Measurements from ENCODE around the gene KRT4. TPM values are rescaled to one million over a fixed set of nuclear protein-coding genes. Genes with fewer than 3 reads are reported as not detected.

Gene KRT4
- total and polyA plus RNA-seq, 2 donors from 2014 or later: 0.15 TPM; not detected in 1

GRCh38 chr12:52844386-52844785, 30.5 kb upstream of the KRT4 start:
- Histone ChIP-seq H3K9me3 (ENCODE audit: control insufficient read depth in 2 of 3, insufficient read depth in 1 of 3, low read length in 3 of 3) (no peaks in the 10 kb centered on the region), H3K27ac (ENCODE audit: low read depth in 2 of 2, low read length in 2 of 2) (no peak overlapping the region), H3K4me3 (ENCODE audit: low read length in 3 of 3) (no peak overlapping the region), H3K36me3 (ENCODE audit: control insufficient read depth in 2 of 3, insufficient read depth in 3 of 3, low read length in 3 of 3) (no peaks in the 10 kb centered on the region), H3K4me1 (ENCODE audit: control insufficient read depth in 2 of 3, insufficient read depth in 2 of 3, low read depth in 1 of 3, low read length in 3 of 3) (no peaks in the 10 kb centered on the region), H3K27me3 (ENCODE audit: control insufficient read depth, insufficient read depth, low read length) (no peaks in the 10 kb centered on the region), H3K9ac (ENCODE audit: low read length in 3 of 3) (no peak overlapping the region)
- FAIRE-seq: no peak
- intact Hi-C loops (cut with DNase I): no loop called here
- TF ChIP-seq CTCF (IDR thresholded peaks at IDR 0.05; ENCODE audit: borderline replicate concordance, extremely low read depth, insufficient read depth): no peak
- DNase-seq: peak in 1 of 5 donors; percentile 43

GRCh38 chr12:52839436-52840105, 25.7 kb upstream of the KRT4 start:
- H3K9ac ChIP-seq (ENCODE audit: low read length in 3 of 3): no peak overlapping the region
- no peak overlapping the region for H3K27ac ChIP-seq (ENCODE audit: low read depth in 2 of 2, low read length in 2 of 2)
- H3K4me3 ChIP-seq (ENCODE audit: low read length in 3 of 3): no peak overlapping the region
- H3K9me3 ChIP-seq (ENCODE audit: control insufficient read depth in 2 of 3, insufficient read depth in 1 of 3, low read length in 3 of 3): no peaks in the 10 kb centered on the region
- FAIRE-seq: no peak
- intact Hi-C loops (cut with DNase I): no loop called here
- no peaks in the 10 kb centered on the region for H3K4me1 ChIP-seq (ENCODE audit: control insufficient read depth in 2 of 3, insufficient read depth in 2 of 3, low read depth in 1 of 3, low read length in 3 of 3)
- TF ChIP-seq CTCF (IDR thresholded peaks at IDR 0.05; ENCODE audit: borderline replicate concordance, extremely low read depth, insufficient read depth): no peak
- no peaks in the 10 kb centered on the region for H3K27me3 ChIP-seq (ENCODE audit: control insufficient read depth, insufficient read depth, low read length)
- no peaks in the 10 kb centered on the region for H3K36me3 ChIP-seq (ENCODE audit: control insufficient read depth in 2 of 3, insufficient read depth in 3 of 3, low read length in 3 of 3)
- DNase-seq: no peak

GRCh38 chr12:52838609-52839435, 24.9 kb upstream of the KRT4 start:
- Histone ChIP-seq H3K27ac (ENCODE audit: low read depth in 2 of 2, low read length in 2 of 2) (no peak overlapping the region), H3K27me3 (ENCODE audit: control insufficient read depth, insufficient read depth, low read length) (no peaks in the 10 kb centered on the region), H3K36me3 (ENCODE audit: control insufficient read depth in 2 of 3, insufficient read depth in 3 of 3, low read length in 3 of 3) (no peaks in the 10 kb centered on the region), H3K4me1 (ENCODE audit: control insufficient read depth in 2 of 3, insufficient read depth in 2 of 3, low read depth in 1 of 3, low read length in 3 of 3) (no peaks in the 10 kb centered on the region), H3K9me3 (ENCODE audit: control insufficient read depth in 2 of 3, insufficient read depth in 1 of 3, low read length in 3 of 3) (no peaks in the 10 kb centered on the region), H3K4me3 (ENCODE audit: low read length in 3 of 3) (no peak overlapping the region), H3K9ac (ENCODE audit: low read length in 3 of 3) (no peak overlapping the region)
- TF ChIP-seq CTCF (IDR thresholded peaks at IDR 0.05; ENCODE audit: borderline replicate concordance, extremely low read depth, insufficient read depth): no peak
- intact Hi-C loops (cut with DNase I): no loop called here
- FAIRE-seq (no peak), DNase-seq (no peak)
